GM20000 (cell line): ENCODE data around the gene OPRM1.
A peak's percentile ranks its signal among the peaks of the same experiment; 100 is the strongest.

Source experiments
- DNase-seq: peaks from one replicate; pipeline ENCODE4 v3.0.0; 2012; ENCODE audit warnings: low spot score
- TF ChIP-seq, protein P1 (sequence below): IDR thresholded peaks from 2 replicates; pipeline ENCODE4 v1.5.1; 2012; ENCODE audit warnings: mild to moderate bottlenecking, control low read depth; ENCODE audit errors: extremely low read depth, missing control alignments

Gene OPRM1

GRCh38 chr6:154143753-154144152 is 104.7 kb downstream of the OPRM1 start:
- TF ChIP-seq, protein P1, sequence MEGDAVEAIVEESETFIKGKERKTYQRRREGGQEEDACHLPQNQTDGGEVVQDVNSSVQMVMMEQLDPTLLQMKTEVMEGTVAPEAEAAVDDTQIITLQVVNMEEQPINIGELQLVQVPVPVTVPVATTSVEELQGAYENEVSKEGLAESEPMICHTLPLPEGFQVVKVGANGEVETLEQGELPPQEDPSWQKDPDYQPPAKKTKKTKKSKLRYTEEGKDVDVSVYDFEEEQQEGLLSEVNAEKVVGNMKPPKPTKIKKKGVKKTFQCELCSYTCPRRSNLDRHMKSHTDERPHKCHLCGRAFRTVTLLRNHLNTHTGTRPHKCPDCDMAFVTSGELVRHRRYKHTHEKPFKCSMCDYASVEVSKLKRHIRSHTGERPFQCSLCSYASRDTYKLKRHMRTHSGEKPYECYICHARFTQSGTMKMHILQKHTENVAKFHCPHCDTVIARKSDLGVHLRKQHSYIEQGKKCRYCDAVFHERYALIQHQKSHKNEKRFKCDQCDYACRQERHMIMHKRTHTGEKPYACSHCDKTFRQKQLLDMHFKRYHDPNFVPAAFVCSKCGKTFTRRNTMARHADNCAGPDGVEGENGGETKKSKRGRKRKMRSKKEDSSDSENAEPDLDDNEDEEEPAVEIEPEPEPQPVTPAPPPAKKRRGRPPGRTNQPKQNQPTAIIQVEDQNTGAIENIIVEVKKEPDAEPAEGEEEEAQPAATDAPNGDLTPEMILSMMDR, result no peak
- no peak for DNase-seq

GRCh38 chr6:154154389-154154967 is 115.4 kb downstream of the OPRM1 start:
- TF ChIP-seq, protein P1, result peak; percentile 21
- peak; percentile 24 for DNase-seq

DNA sequence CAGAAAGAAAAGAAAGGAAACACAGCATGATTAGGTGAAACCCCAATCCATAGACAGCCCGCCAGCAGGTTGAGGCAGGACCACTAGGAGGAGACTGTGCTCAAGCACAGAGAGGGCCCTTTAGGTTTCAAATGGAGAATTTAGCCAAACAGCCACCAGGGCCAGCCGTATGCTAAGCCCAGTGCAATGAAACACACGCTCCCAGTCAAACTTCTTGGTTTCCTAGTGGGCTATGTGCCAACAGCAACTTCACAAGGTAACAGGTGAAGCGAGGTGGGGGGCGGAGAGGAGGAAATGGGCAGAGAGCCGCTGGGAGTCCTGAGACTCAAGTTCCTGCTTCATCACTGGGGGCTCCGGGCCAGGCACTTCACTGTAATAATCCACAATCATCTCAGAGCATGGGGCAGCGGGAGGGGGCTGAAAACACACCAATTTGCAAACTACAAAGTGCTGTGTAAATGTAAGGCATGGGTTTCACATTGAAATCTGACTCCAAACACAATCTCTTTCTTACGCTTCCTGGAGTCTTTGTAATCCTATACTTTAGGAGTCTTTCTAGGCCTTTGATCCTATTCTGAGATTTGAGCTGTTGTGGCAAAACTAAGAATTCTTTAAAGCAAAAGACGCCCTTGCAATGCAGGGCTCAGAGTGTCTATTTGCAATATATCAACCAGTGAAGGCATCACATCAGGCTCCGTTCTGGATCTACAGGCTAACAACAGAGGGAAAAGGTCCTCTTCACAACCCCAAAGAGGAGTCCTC is 117.3 kb downstream of the OPRM1 start:
- DNase-seq, result peak; percentile 24
- TF ChIP-seq, protein P1, result peak; percentile 39

DNA sequence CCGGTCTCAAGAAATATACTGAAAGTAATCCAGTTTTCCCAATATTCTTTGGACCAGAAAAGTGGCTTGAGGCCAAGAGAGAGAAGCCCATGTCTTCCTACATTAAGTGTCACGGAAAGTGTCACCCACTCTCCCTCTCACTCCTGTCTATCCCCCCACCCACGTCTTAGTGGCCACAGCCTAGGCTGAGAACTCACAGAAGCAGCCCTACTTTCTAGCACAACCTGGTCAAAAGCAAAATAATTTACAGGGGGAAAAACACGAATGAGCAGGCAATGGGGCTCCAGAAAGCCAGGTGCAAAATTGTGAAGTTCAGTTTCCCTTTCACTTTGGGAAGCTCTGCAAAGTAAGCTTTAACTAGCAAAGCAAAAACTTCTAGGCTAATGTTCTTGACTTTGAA is 118.0 kb downstream of the OPRM1 start:
- TF ChIP-seq, protein P1, result no peak
- DNase-seq, result peak; percentile 28

- TF ChIP-seq, protein P1, result no peak
- DNase-seq, result no peak
These were observed 118.7 kb downstream of the OPRM1 start for GRCh38 chr6:154157706-154158105.

DNA sequence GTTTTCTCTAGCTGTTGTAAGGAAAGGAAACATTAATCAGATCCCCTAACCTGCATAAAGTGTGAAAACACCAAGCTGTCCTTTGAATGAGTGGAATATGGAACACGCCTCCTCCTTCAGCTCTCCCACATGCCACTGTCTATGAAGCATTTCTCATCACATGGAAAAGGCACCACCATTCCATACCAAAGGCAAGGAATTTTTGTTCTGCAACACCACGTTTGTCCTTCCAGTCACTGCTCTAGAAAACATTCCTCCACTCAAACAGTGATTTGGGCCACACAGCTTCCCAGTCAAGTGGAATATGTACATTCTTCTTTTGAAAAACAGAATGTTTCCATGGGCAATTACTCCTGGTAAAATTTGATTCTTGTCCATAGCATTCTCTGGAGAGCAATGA is 120.1 kb downstream of the OPRM1 start:
- DNase-seq, result no peak
- TF ChIP-seq, protein P1, result no peak

DNA sequence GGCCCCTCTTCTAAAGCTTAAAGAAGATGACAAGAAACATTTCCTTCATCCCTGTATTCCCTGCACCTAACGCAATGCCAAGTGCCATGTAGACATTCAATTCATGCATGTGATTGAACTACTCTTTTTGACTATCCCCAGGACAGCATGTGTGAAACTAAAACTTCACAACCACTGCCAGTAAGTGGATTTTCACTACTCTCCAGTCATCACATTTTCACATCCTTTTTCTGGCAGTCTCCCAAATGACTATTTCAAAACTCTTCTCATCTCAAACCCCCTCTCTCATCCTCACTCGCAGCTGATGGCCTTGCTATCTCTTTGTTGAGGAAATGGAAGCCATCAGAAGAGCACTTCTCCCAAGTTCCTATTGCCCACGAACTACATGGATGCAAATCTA is 122.6 kb downstream of the OPRM1 start:
- TF ChIP-seq, protein P1, result no peak
- peak; percentile 23 for DNase-seq
